Measurements from ENCODE around the gene C1orf232.

DNA sequence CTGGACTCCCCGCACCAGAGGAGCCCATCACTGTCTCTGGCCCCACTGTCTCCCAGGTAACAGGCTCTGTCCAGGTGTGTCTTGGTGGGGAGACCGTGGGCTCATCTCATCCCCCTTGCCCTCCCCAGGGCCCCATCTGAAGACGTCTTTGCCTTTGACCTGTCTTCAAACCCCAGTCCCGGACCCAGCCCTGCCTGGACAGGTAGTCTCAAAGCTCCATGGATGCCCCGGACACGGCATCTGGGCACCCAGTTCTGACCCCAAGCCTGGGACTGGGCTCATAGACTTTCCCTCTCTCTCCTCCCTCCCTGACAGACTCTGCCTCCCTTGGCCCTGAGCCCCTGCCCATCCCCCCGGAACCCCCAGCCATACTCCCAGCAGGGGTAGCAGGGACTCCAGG, 15.3 kb upstream of the C1orf232 start:
- TF ChIP-seq EZH2 (IDR thresholded peaks at IDR 0.05; ENCODE audit: low read depth, unreplicated experiment) (no peak), CTCF (conservative IDR thresholded peaks at IDR 0.05; ENCODE audit: low read depth in 2 of 2) (no peak), POLR2AphosphoS5 (IDR thresholded peaks at IDR 0.05; ENCODE audit: low read depth) (no peak), EZH2phosphoT487 (IDR thresholded peaks at IDR 0.05; ENCODE audit: unreplicated experiment) (no peak), REST (IDR thresholded peaks at IDR 0.05; ENCODE audit: unreplicated experiment) (no peak)
